Osteoblast (primary cell): Measurements from ENCODE around the gene FRMD5. TPM values are rescaled to one million over a fixed set of nuclear protein-coding genes. Genes with fewer than 3 reads are reported as not detected.
"Not testable (repeated sequence)": the region's sequence is repeated elsewhere in the genome, so short reads cannot be mapped to it uniquely, and the experiment has no call there.

Experiments
- DNase-seq: peaks from one replicate; pipeline ENCODE4 v3.0.0; 2011; ENCODE audit warnings: low spot score, mixed read lengths; ENCODE audit not compliant: insufficient read length; ENCODE audit errors: missing footprints
- H2AFZ ChIP-seq: 2 replicates; pipeline ENCODE4 v1.6.0; 2011; ENCODE audit warnings: mild to moderate bottlenecking, low read length
- H3K27ac ChIP-seq: 2 replicates; pipeline ENCODE4 v1.5.1; 2011; ENCODE audit warnings: mild to moderate bottlenecking, low read depth, low read length, moderate library complexity
- H3K27me3 ChIP-seq: 2 replicates; pipeline ENCODE4 v1.6.0; 2012; ENCODE audit warnings: mild to moderate bottlenecking, control low read depth, inconsistent platforms, low read length, moderate library complexity; ENCODE audit not compliant: insufficient read depth
- H3K36me3 ChIP-seq: 2 replicates; pipeline ENCODE4 v1.5.1; 2011; ENCODE audit warnings: mild to moderate bottlenecking, low read length, control low read depth, moderate library complexity; ENCODE audit not compliant: insufficient read depth
- H3K4me1 ChIP-seq: 2 replicates; pipeline ENCODE4 v1.5.1; 2011; ENCODE audit warnings: mild to moderate bottlenecking, low read length, control low read depth, moderate library complexity; ENCODE audit not compliant: insufficient read depth
- H3K4me2 ChIP-seq: 2 replicates; pipeline ENCODE4 v1.6.0; 2011; ENCODE audit warnings: mild to moderate bottlenecking, low read length; ENCODE audit not compliant: insufficient read depth
- H3K4me3 ChIP-seq: fragments of 200-600 bp; sonication (generic); 3 replicates; pipeline ENCODE4 v1.5.1; 2012; ENCODE audit warnings: mild to moderate bottlenecking, low read length, inconsistent platforms; ENCODE audit not compliant: insufficient read depth
- H3K79me2 ChIP-seq: 2 replicates; pipeline ENCODE4 v1.6.0; 2012; ENCODE audit warnings: mild to moderate bottlenecking, low read length, control low read depth, inconsistent platforms; ENCODE audit not compliant: insufficient read depth
- H3K9me3 ChIP-seq: 2 replicates; pipeline ENCODE4 v1.5.1; 2011; ENCODE audit warnings: low read depth, low read length, control low read depth
- H4K20me1 ChIP-seq: 2 replicates; pipeline ENCODE4 v1.6.0; 2012; ENCODE audit warnings: mild to moderate bottlenecking, low read length, control low read depth; ENCODE audit not compliant: insufficient read depth
- CTCF ChIP-seq: IDR thresholded peaks from 2 replicates; pipeline ENCODE4 v1.5.1; 2011; ENCODE audit warnings: mild to moderate bottlenecking, low read depth, low read length, moderate library complexity; ENCODE audit errors: extremely low read depth
- total RNA-seq: library from RNA; depleted of rRNA; stranded (reverse); fragments of >200 nt; gene quantifications from 2 replicates; pipeline ENCODE4 v1.2.3, GENCODE V29; 2012

The FRMD5 gene
- 3.3 and 3.5 TPM in 2 replicates for total RNA-seq

- Histone ChIP-seq H3K27ac (peak within 1 kb of the TSS; percentile 75), H3K4me3 (peak within 1 kb of the TSS; percentile 78), H3K9me3 (no peaks in the 10 kb centered on the region), H3K4me1 (peaks cover 18% of the 10 kb centered on the region), H3K27me3 (peaks cover 27% of the 10 kb centered on the region), H2AFZ (peak within 1 kb of the TSS; percentile 95), H3K79me2 (peaks cover 33% of the 10 kb centered on the region), H4K20me1 (no peaks in the 10 kb centered on the region), H3K4me2 (peak within 1 kb of the TSS; percentile 96), H3K36me3 (no peaks in the 10 kb centered on the region)
- peak; percentile 98 for DNase-seq
- TF ChIP-seq CTCF = peak; percentile 23
Observed at GRCh38 chr15:44195151-44195740, at the start of gene FRMD5. FRMD5 (minus strand) TSS chr15:44195271.

- H3K4me2 ChIP-seq = no peak overlapping the region
- no peaks in the 10 kb centered on the region for H3K36me3 ChIP-seq
- no peaks in the 10 kb centered on the region for H3K9me3 ChIP-seq
- H4K20me1 ChIP-seq = no peaks in the 10 kb centered on the region
- no peaks in the 10 kb centered on the region for H3K4me1 ChIP-seq
- H2AFZ ChIP-seq = no peak overlapping the region
- no peaks in the 10 kb centered on the region for H3K79me2 ChIP-seq
- H3K27ac ChIP-seq = no peak overlapping the region
- peak; percentile 22 for TF ChIP-seq CTCF
- H3K4me3 ChIP-seq = no peak overlapping the region
- no peaks in the 10 kb centered on the region for H3K27me3 ChIP-seq
- no peak for DNase-seq
Observed at GRCh38 chr15:44243829-44244228, 48.8 kb upstream of the FRMD5 start.

- Histone ChIP-seq H3K27ac (no peak overlapping the region), H3K4me3 (no peak overlapping the region), H3K4me1 (no peaks in the 10 kb centered on the region), H3K79me2 (no peaks in the 10 kb centered on the region), H4K20me1 (no peaks in the 10 kb centered on the region), H3K36me3 (no peaks in the 10 kb centered on the region), H3K9me3 (no peaks in the 10 kb centered on the region), H3K27me3 (no peaks in the 10 kb centered on the region), H3K4me2 (no peak overlapping the region), H2AFZ (no peak overlapping the region)
- DNase-seq = peak; percentile 58
- no peak for TF ChIP-seq CTCF
Observed at GRCh38 chr15:44243141-44243540, 48.1 kb upstream of the FRMD5 start.

- no peaks in the 10 kb centered on the region for H3K9me3 ChIP-seq
- no peaks in the 10 kb centered on the region for H3K36me3 ChIP-seq
- H3K4me3 ChIP-seq = no peak overlapping the region
- no peak overlapping the region for H3K27ac ChIP-seq
- H3K27me3 ChIP-seq = peaks cover 3% of the 10 kb centered on the region
- H3K79me2 ChIP-seq = no peaks in the 10 kb centered on the region
- DNase-seq = peak; percentile 27
- no peak overlapping the region for H2AFZ ChIP-seq
- no peaks in the 10 kb centered on the region for H4K20me1 ChIP-seq
- H3K4me1 ChIP-seq = no peaks in the 10 kb centered on the region
- H3K4me2 ChIP-seq = no peak overlapping the region
- no peak for TF ChIP-seq CTCF
Observed at GRCh38 chr15:44231842-44232241, 36.8 kb upstream of the FRMD5 start.

- not testable (repeated sequence) for H3K36me3 ChIP-seq, H2AFZ ChIP-seq, DNase-seq, H3K27ac ChIP-seq, H3K4me3 ChIP-seq, H3K27me3 ChIP-seq, H3K9me3 ChIP-seq, H3K4me1 ChIP-seq, H3K4me2 ChIP-seq, H4K20me1 ChIP-seq, H3K79me2 ChIP-seq
Observed at GRCh38 chr15:44229301-44229700, 34.2 kb upstream of the FRMD5 start.
